ENCODE measurements around the gene TP63. TPM values are rescaled to one million over a fixed set of nuclear protein-coding genes. Genes with fewer than 3 reads are reported as not detected.

The TP63 gene
- total RNA-seq, 1 experiment from 2014 or later, result not detected

DNA sequence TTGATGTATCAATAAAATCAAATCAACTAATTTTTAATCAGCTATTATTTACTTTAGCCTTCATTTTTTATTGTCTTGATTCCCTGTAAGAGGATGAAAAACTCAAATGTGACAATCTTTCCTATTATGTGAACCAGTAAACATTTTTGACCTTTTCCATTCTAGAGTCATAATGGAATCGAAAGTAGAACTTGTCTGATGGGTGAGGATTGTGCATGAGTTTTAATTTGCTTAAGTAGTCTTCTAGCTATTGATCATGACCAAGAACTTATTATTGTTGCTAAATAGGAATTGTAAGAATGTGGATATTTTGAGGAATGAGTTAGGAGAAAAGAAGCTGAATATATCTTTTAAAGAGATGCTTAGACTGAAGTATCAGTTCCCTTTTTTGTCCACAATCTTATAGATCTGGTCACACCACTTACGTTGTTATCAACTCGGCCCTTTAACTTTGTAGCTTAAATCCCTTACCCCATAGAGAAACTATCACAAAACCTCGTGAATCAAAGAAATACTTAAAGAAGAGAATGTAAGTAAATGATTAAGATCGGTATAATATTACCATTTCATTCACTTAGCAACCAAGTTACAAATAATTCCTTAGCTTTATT is 147.3 kb downstream of the TP63 start:
- Histone ChIP-seq H3K23ac (ENCODE audit: insufficient read length, low read depth, low read length) (no peak overlapping the region), H3K27me3 (ENCODE audit: insufficient read depth, low read length) (peaks cover 23% of the 10 kb centered on the region; the same call in 1 of the 2 replicates), H3K79me1 (ENCODE audit: insufficient read depth, low read depth, low read length, poor library complexity, severe bottlenecking) (no peaks in the 10 kb centered on the region), H3K14ac (ENCODE audit: insufficient read depth, low read length) (no peak overlapping the region), H3K9ac (ENCODE audit: extremely low read depth, insufficient read length, low read length) (no peak overlapping the region), H2BK5ac (ENCODE audit: insufficient read length, low read length) (no peak overlapping the region), H4K91ac (ENCODE audit: insufficient read length, low read depth, low read length) (no peak overlapping the region), H2AK5ac (ENCODE audit: insufficient read length, low read length) (no peak overlapping the region), H4K20me1 (ENCODE audit: control insufficient read depth, insufficient read depth, insufficient read length) (no peaks in the 10 kb centered on the region), H2AFZ (ENCODE audit: low read length) (no peak overlapping the region), H3K27ac (ENCODE audit: insufficient read length, low read depth, low read length) (no peak overlapping the region), H3T11ph (ENCODE audit: low read length) (no peak overlapping the region), H2BK12ac (ENCODE audit: insufficient read length, low read depth, low read length) (no peak overlapping the region), H3K56ac (ENCODE audit: insufficient read length, low read depth, low read length) (no peak overlapping the region), H3K4me2 (ENCODE audit: insufficient read depth, insufficient read length, low read length) (no peak overlapping the region), H2BK120ac (ENCODE audit: low read depth, low read length, poor library complexity, severe bottlenecking) (no peak overlapping the region), H3K18ac (ENCODE audit: insufficient read length, low read depth, low read length) (no peak overlapping the region), H3K79me2 (ENCODE audit: insufficient read depth, low read length) (no peaks in the 10 kb centered on the region), H4K5ac (ENCODE audit: insufficient read length, low read depth, low read length) (no peak overlapping the region), H3K4ac (ENCODE audit: low read depth, low read length) (no peak overlapping the region), H4K8ac (replicated peaks; ENCODE audit: insufficient read length, low read depth, low read length) (no peak overlapping the region), H2BK20ac (ENCODE audit: low read depth, low read length, poor library complexity, severe bottlenecking) (no peak overlapping the region), H2BK15ac (ENCODE audit: low read depth, low read length) (no peak overlapping the region), H3K9me3 (ENCODE audit: control insufficient read depth, low read depth, low read length) (no peaks in the 10 kb centered on the region), H3K23me2 (ENCODE audit: insufficient read length, low read depth, low read length, poor library complexity, severe bottlenecking) (no peaks in the 10 kb centered on the region), H3K4me1 (ENCODE audit: insufficient read depth, low read length) (no peaks in the 10 kb centered on the region)
- no peak overlapping the region for H3K27ac Mint-ChIP-seq
- peaks cover 1 to 7% of the 10 kb centered on the region in 2 experiments; a peak in 4 of 5 replicates for H3K9me3 Mint-ChIP-seq
- no peaks in the 10 kb centered on the region for H3K36me3 Mint-ChIP-seq (ENCODE audit: insufficient read depth in 1 of 3, low read depth in 3 of 3)
- TF ChIP-seq, protein P1, sequence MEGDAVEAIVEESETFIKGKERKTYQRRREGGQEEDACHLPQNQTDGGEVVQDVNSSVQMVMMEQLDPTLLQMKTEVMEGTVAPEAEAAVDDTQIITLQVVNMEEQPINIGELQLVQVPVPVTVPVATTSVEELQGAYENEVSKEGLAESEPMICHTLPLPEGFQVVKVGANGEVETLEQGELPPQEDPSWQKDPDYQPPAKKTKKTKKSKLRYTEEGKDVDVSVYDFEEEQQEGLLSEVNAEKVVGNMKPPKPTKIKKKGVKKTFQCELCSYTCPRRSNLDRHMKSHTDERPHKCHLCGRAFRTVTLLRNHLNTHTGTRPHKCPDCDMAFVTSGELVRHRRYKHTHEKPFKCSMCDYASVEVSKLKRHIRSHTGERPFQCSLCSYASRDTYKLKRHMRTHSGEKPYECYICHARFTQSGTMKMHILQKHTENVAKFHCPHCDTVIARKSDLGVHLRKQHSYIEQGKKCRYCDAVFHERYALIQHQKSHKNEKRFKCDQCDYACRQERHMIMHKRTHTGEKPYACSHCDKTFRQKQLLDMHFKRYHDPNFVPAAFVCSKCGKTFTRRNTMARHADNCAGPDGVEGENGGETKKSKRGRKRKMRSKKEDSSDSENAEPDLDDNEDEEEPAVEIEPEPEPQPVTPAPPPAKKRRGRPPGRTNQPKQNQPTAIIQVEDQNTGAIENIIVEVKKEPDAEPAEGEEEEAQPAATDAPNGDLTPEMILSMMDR (conservative IDR thresholded peaks at IDR 0.05), result no peak
- peaks cover 7 to 10% of the 10 kb centered on the region in 2 experiments for H3K4me1 Mint-ChIP-seq
- peaks cover 90% of the 10 kb centered on the region for H3K27me3 Mint-ChIP-seq (ENCODE audit: low read depth)
- no peak for DNase-seq
- no CpG with 5 or more reads among the region's 5 CpGs for WGBS (ENCODE audit: extremely low coverage, insufficient read length, low lambda C conversion rate)
- H3K4me3 Mint-ChIP-seq, result no peak overlapping the region

Measured in H9 (cell line).